GM23248 (cell line): Measurements from ENCODE around the gene ABTB1.

Experiments
- EZH2 ChIP-seq: fragments of 200-600 bp; sonication (generic); IDR thresholded peaks from 2 replicates; pipeline ENCODE4 v1.6.1; 2018; ENCODE audit warnings: antibody characterized with exemption, mild to moderate bottlenecking; ENCODE audit not compliant: insufficient read depth, poor library complexity, severe bottlenecking
- EZH2phosphoT487 ChIP-seq: fragments of 200-600 bp; sonication (generic); IDR thresholded peaks from 2 replicates; pipeline ENCODE4 v1.6.1; 2018; ENCODE audit warnings: antibody characterized with exemption, moderate library complexity, mild to moderate bottlenecking, low read depth; ENCODE audit not compliant: insufficient read depth

GRCh38 chr3:127711896-127712295, 39.1 kb downstream of the ABTB1 start:
- TF ChIP-seq EZH2 (no peak), EZH2phosphoT487 (no peak)
